GM10248 (cell line): Measurements from ENCODE around the gene KAT8.

Experiments
- CTCF ChIA-PET: fragments of 300-600 bp; sonication (Branson Sonifier 250); formaldehyde crosslinking; extraction: SDS; loops from one replicate; lab custom pipeline; 2021; ENCODE audit warnings: antibody characterized with exemption; lab: Yijun Ruan, JAX
- POLR2A ChIA-PET: fragments of 350-650 bp; sonication (Branson Sonifier 250); formaldehyde crosslinking; extraction: SDS; loops from one replicate; lab custom pipeline; 2020; ENCODE audit warnings: antibody characterized with exemption; lab: Yijun Ruan, JAX
- DNase-seq: peaks from one replicate; pipeline ENCODE4 v3.0.0; 2012; ENCODE audit errors: extremely low spot score
- CTCF ChIP-seq: IDR thresholded peaks from 2 replicates; pipeline ENCODE4 v1.5.1; 2012; ENCODE audit warnings: mild to moderate bottlenecking, low read depth; ENCODE audit errors: extremely low read depth, missing control alignments, control extremely low read depth

Gene KAT8

DNA sequence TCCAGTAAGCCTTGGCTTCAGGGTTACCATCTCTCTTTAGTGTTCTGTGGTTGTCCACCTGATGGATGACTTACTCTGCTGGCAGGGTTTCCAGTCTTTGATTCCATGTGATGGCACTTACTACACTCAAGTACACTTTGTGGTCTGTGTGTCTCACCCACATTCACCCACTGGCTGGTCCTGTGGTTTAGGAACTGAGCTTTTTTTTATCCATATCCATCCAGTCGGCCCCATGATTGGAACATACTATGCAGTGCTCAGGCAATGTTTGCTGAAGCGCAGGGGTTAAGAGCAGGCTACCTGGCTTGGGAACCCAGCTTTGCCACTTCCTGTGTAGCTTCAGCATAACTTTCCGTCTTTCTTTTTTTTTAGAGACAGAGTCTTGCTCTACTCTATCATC is 59.7 kb downstream of the KAT8 start:
- CTCF ChIA-PET = interaction anchor here (0.8 to 4.8 kb wide), 5 partner anchors 17 to 205 kb away, joined by 3 to 24 read pairs (median 4); no protein-coding TSS in a partner anchor
- POLR2A ChIA-PET = interaction anchor here (0.7 kb wide), 1 partner anchor 29 kb away, joined by 6 read pairs; no protein-coding TSS in a partner anchor

GRCh38 chr16:31179219-31179746 is 61.8 kb downstream of the KAT8 start:
- ChIA-PET CTCF (interaction anchor here (2.2 kb wide), 1 partner anchor 37 kb away, joined by 13 read pairs; no protein-coding TSS in a partner anchor), POLR2A (interaction anchor here (0.9 to 2.1 kb wide), 26 partner anchors 8 to 698 kb away, joined by 3 to 29 read pairs (median 7); partner anchors contain the start of genes ARMC5, COX6A2, HSD3B7 and KAT8)
- DNase-seq = no peak
- no peak for TF ChIP-seq CTCF

More for the DNA sequence above, 59.7 kb downstream of the KAT8 start:
- DNase-seq = no peak
- no peak for TF ChIP-seq CTCF

DNA sequence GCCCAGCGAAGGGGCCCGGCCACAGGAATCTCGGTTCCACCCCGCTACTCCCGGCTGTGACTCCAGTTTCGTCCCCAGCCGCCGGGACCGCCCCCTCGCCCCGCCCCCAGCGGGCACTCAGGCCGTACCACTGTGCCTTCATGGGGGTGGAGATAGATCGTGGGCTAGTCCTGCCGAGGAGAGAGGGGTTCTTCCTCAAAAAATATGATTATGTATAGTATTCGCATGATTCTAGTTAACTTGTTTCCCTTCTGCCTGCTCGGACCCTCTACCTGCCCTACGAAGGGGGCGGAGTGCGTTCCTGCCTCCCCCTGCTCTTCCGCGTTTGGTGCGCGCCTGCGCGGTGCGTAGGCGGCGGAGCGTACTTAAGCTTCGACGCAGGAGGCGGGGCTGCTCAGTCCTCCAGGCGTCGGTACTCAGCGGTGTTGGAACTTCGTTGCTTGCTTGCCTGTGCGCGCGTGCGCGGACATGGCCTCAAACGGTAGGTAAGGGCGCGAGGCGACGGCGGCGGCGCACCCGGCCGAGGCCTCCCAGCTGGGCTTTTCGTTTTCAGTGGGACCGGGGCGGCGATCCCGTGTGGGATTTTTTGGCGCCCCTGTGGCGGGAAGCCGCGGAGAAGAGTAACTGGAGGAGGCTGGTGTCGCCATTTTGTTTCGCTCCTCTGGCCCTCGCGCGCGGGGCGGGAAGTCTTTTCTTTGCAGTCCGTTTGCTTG is 62.4 kb downstream of the KAT8 start, which contains the start of gene FUS:
FUS (plus strand) TSS at position 393 of the 713 bp plus-strand sequence; CDS start at position 469, 76 bp downstream.
- CTCF ChIA-PET = interaction anchor here (2.2 kb wide), 1 partner anchor 37 kb away, joined by 13 read pairs; no protein-coding TSS in a partner anchor
- peak; percentile 96 for DNase-seq
- POLR2A ChIA-PET = interaction anchor here (0.7 to 2.1 kb wide), 40 partner anchors 9 to 697 kb away, joined by 3 to 29 read pairs (median 5); partner anchors contain the start of genes ARMC5, COX6A2, HSD3B7 and KAT8
- TF ChIP-seq CTCF = no peak
